Fibroblast of lung (primary cell): ENCODE measurements around the gene CYP26C1. TPM values are rescaled to one million over a fixed set of nuclear protein-coding genes. Genes with fewer than 3 reads are reported as not detected.

Source experiments
- DNase-seq, 2 donors: peaks; one replicate each; pipeline versions ENCODE4 v3.0.0 to v3.0.0-alpha.2; 2010; ENCODE audit warnings: low read depth in 2 of 2
- H2AFZ ChIP-seq: 2 replicates; pipeline ENCODE4 v1.5.1; 2012; ENCODE audit warnings: low read length, control low read depth, inconsistent platforms
- H3K27ac ChIP-seq: 2 replicates; pipeline ENCODE4 v1.5.1; 2011; ENCODE audit warnings: low read length, control low read depth; ENCODE audit not compliant: insufficient read depth
- H3K27me3 ChIP-seq: 2 replicates; pipeline ENCODE4 v1.5.1; 2011; ENCODE audit warnings: mild to moderate bottlenecking, low read length; ENCODE audit not compliant: control insufficient read depth, insufficient read depth
- H3K36me3 ChIP-seq: 2 replicates; pipeline ENCODE4 v1.5.1; 2011; ENCODE audit warnings: low read length; ENCODE audit not compliant: control insufficient read depth, insufficient read depth
- H3K4me1 ChIP-seq: 2 replicates; pipeline ENCODE4 v1.5.1; 2011; ENCODE audit warnings: low read length; ENCODE audit not compliant: control insufficient read depth, insufficient read depth; ENCODE audit errors: extremely low read depth
- H3K4me2 ChIP-seq: 2 replicates; pipeline ENCODE4 v1.5.1; 2011; ENCODE audit warnings: low read length, control low read depth; ENCODE audit not compliant: insufficient read depth; ENCODE audit errors: extremely low read depth
- H3K4me3 ChIP-seq, 4 experiments: fragments of 200-600 bp in 1 of 4; sonication (generic) in 1 of 4; replicated peaks in 1 of 4; 2 replicates each; pipeline ENCODE4 v1.5.1; 2011 to 2016; ENCODE audit warnings: low read length in 4 of 4, low read depth in 3 of 4, mild to moderate bottlenecking in 3 of 4, control low read depth in 2 of 4, inconsistent platforms in 1 of 4, mixed read lengths in 1 of 4; ENCODE audit not compliant: insufficient read depth in 1 of 4; ENCODE audit errors: control extremely low read depth in 1 of 4
- H3K79me2 ChIP-seq: 2 replicates; pipeline ENCODE4 v1.5.1; 2012; ENCODE audit warnings: mild to moderate bottlenecking, low read length, inconsistent platforms; ENCODE audit not compliant: control insufficient read depth, insufficient read depth
- H3K9ac ChIP-seq: 2 replicates; pipeline ENCODE4 v1.5.1; 2011; ENCODE audit warnings: mild to moderate bottlenecking, low read length, control low read depth; ENCODE audit not compliant: insufficient read depth
- H3K9me3 ChIP-seq: 2 replicates; pipeline ENCODE4 v1.5.1; 2012; ENCODE audit warnings: low read depth, low read length; ENCODE audit not compliant: control insufficient read depth, insufficient read depth
- H4K20me1 ChIP-seq: 2 replicates; pipeline ENCODE4 v1.5.1; 2011; ENCODE audit warnings: low read length; ENCODE audit not compliant: control insufficient read depth, insufficient read depth; ENCODE audit errors: extremely low read depth
- EZH2 ChIP-seq: IDR thresholded peaks from 2 replicates; pipeline ENCODE4 v1.5.1; 2012; ENCODE audit warnings: low read length, control low read depth, mild to moderate bottlenecking; ENCODE audit errors: missing control alignments
- polyA plus RNA-seq, 2 donors: library from polyadenylated mRNA; depleted of rRNA in 1 of 2; stranded (reverse) in 1 of 2; unstranded in 1 of 2; fragments of >200 nt; gene quantifications; 2 replicates each; pipeline ENCODE4 v1.2.1, GENCODE V29; 2011 to 2012; ENCODE audit warnings: missing spikeins in 1 of 2
- total RNA-seq: library from RNA; depleted of rRNA; stranded (reverse); fragments of >200 nt; gene quantifications from 2 replicates; pipeline ENCODE4 v1.2.1, GENCODE V29; 2014
- TF ChIP-seq, protein P1 (sequence below), 2 donors: IDR thresholded peaks in 1 of 2; conservative IDR thresholded peaks in 1 of 2; 1 replicate in 1 of 2; 2 replicates in 1 of 2; pipeline ENCODE4 v1.5.1; 2011 to 2012; ENCODE audit warnings: low read length in 2 of 2, control low read depth in 1 of 2, inconsistent platforms in 1 of 2, low read depth in 1 of 2, mild to moderate bottlenecking in 1 of 2

The CYP26C1 gene
- total and polyA plus RNA-seq, 2 donors (not counting 1 experiment from before 2014, with no cell fraction given): under 0.01 to 0.03 TPM

DNA sequence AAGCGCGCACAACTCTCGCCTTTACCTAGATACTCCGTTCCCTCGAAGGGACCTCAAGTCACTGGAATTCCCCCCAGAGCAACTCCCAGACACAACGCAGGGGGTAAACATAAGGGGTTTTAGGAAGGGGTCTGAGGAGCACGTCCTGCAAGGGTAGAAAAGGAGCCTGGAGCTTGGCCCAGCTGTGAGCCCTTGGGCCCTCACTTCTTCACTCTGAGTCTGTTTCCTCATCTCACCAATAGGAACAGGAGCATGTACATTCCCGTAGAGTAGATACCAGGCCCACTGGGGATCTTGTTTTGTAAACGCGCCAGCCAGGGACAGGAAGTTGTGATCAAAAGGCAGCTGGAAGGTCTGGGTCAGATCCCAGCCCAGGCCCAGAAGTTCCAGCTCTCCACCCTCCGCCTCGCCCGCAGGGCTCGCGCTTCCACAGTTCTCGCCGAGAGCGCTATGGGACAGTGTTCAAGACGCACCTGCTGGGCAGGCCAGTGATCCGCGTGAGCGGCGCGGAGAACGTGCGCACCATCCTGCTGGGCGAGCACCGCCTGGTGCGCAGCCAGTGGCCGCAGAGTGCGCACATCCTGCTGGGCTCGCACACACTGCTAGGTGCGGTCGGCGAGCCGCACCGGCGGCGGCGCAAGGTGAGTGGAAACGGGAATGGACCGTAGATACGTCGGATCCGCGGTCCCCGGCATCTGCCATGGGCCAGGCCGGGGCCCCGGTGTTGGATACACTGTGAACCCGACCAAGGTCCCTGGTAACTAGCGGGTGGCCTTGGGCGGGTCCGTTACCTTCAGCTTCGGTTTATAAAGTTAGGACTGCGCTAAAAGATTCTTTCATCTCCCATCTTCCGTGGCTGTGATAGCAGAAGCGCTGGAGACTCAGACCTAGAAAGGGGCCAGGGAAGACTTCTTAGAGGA is 1.3 kb downstream of the CYP26C1 start:
- peak overlapping the region; percentile 54 for H2AFZ ChIP-seq
- no peaks in the 10 kb centered on the region for H3K9me3 ChIP-seq
- H3K79me2 ChIP-seq: no peaks in the 10 kb centered on the region
- H3K36me3 ChIP-seq: no peaks in the 10 kb centered on the region
- DNase-seq: no peak
- H3K4me1 ChIP-seq: no peaks in the 10 kb centered on the region
- peaks cover 53% of the 10 kb centered on the region for H3K27me3 ChIP-seq
- H3K4me2 ChIP-seq: peak overlapping the region; percentile 72
- no peak overlapping the region for H3K27ac ChIP-seq
- no peak for TF ChIP-seq EZH2
- TF ChIP-seq, protein P1, sequence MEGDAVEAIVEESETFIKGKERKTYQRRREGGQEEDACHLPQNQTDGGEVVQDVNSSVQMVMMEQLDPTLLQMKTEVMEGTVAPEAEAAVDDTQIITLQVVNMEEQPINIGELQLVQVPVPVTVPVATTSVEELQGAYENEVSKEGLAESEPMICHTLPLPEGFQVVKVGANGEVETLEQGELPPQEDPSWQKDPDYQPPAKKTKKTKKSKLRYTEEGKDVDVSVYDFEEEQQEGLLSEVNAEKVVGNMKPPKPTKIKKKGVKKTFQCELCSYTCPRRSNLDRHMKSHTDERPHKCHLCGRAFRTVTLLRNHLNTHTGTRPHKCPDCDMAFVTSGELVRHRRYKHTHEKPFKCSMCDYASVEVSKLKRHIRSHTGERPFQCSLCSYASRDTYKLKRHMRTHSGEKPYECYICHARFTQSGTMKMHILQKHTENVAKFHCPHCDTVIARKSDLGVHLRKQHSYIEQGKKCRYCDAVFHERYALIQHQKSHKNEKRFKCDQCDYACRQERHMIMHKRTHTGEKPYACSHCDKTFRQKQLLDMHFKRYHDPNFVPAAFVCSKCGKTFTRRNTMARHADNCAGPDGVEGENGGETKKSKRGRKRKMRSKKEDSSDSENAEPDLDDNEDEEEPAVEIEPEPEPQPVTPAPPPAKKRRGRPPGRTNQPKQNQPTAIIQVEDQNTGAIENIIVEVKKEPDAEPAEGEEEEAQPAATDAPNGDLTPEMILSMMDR (conservative IDR thresholded peaks at IDR 0.05 in 1 of 2, IDR thresholded peaks at IDR 0.05 in 1 of 2; ENCODE audit: low read depth in 1 of 2, low read length in 2 of 2): no peak
- H3K9ac ChIP-seq: no peak overlapping the region
- peak overlapping the region; percentile 30 to 49 (median 43) for H3K4me3 ChIP-seq
- no peaks in the 10 kb centered on the region for H4K20me1 ChIP-seq

DNA sequence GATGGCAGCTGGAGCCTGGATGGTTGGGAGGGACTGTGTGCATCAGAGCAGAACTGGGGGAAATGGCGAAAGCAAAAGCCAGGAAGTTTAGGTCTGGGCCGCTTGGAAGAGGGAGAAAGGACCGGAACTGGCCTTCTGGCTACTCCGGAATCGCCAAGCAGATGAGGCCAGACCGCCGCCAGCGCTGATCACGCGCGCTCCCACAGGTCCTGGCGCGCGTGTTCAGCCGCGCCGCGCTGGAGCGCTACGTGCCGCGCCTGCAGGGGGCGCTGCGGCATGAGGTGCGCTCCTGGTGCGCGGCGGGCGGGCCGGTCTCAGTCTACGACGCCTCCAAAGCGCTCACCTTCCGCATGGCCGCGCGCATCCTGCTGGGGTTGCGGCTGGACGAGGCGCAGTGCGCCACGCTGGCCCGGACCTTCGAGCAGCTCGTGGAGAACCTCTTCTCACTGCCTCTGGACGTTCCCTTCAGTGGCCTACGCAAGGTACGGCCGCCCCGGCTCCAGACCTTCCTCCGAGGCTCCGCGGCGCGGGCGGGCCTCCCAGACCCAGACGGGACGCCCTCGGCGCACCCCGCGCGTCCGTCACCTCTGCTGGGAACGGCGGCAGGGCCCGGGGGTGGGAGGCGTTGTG is 2.0 kb downstream of the CYP26C1 start:
- peak overlapping the region; percentile 30 to 49 (median 43) for H3K4me3 ChIP-seq
- H3K9me3 ChIP-seq: no peaks in the 10 kb centered on the region
- no peaks in the 10 kb centered on the region for H3K4me1 ChIP-seq
- H3K4me2 ChIP-seq: peak overlapping the region; percentile 72
- H2AFZ ChIP-seq: peak overlapping the region; percentile 54
- peak in 1 of 2 donors; percentile 30 for DNase-seq
- no peaks in the 10 kb centered on the region for H3K36me3 ChIP-seq
- no peak overlapping the region for H3K9ac ChIP-seq
- H3K27ac ChIP-seq: no peak overlapping the region
- H3K27me3 ChIP-seq: peaks cover 60% of the 10 kb centered on the region
- TF ChIP-seq EZH2: no peak
- TF ChIP-seq, protein P1 (conservative IDR thresholded peaks at IDR 0.05 in 1 of 2, IDR thresholded peaks at IDR 0.05 in 1 of 2; ENCODE audit: low read depth in 1 of 2, low read length in 2 of 2): peak in 1 of 2 donors; percentile 19
- H4K20me1 ChIP-seq: no peaks in the 10 kb centered on the region
- H3K79me2 ChIP-seq: no peaks in the 10 kb centered on the region
